SK-N-SH treated with all-trans-retinoic acid at 6 μM for 48 hours (cell line): Measurements from ENCODE around the gene FOXK1.

Experiments
- ATAC-seq: fragments of 200-7000 bp; cut with Tn5 transposase; 3 replicates; pipeline ENCODE4 v1.9.1; 2020; ENCODE audit warnings: mild to moderate bottlenecking, moderate library complexity
- ARNTL ChIP-seq: fragments of 450-650 bp; formaldehyde crosslinking; IDR thresholded peaks from 2 replicates; pipeline ENCODE4 v1.5.0; 2020; ENCODE audit warnings: low read depth, mild to moderate bottlenecking, moderate library complexity, borderline replicate concordance
- BACH2 ChIP-seq: fragments of 250-450 bp; sonication (Bioruptor Pico); IDR thresholded peaks from 2 replicates; pipeline ENCODE4 v1.9.0; 2021; ENCODE audit warnings: mild to moderate bottlenecking, borderline replicate concordance
- CREB5 ChIP-seq: fragments of 250-450 bp; sonication (Bioruptor Pico); IDR thresholded peaks from 2 replicates; pipeline ENCODE4 v1.5.1; 2020; ENCODE audit warnings: low read depth, mild to moderate bottlenecking, moderate library complexity
- CSRNP3 ChIP-seq: fragments of 250-450 bp; sonication (Bioruptor Pico); IDR thresholded peaks from 2 replicates; pipeline ENCODE4 v1.5.1; 2021; ENCODE audit warnings: mild to moderate bottlenecking, moderate library complexity
- ESRRG ChIP-seq: fragments of 250-450 bp; sonication (Bioruptor Pico); IDR thresholded peaks from 2 replicates; pipeline ENCODE4 v1.6.1; 2021; ENCODE audit warnings: mild to moderate bottlenecking
- GLIS3 ChIP-seq: fragments of 250-450 bp; sonication (Bioruptor Pico); IDR thresholded peaks from 2 replicates; pipeline ENCODE4 v1.5.0; 2020; ENCODE audit warnings: mild to moderate bottlenecking, moderate library complexity
- OSR1 ChIP-seq: fragments of 250-450 bp; sonication (Bioruptor Pico); IDR thresholded peaks from 2 replicates; pipeline ENCODE4 v1.8.0; 2022; ENCODE audit warnings: moderate library complexity, mild to moderate bottlenecking, inconsistent platforms
- POU6F1 ChIP-seq: fragments of 250-450 bp; sonication (Bioruptor Pico); IDR thresholded peaks from 2 replicates; pipeline ENCODE4 v1.8.0; 2021; ENCODE audit warnings: low read depth, mild to moderate bottlenecking, moderate library complexity, borderline replicate concordance
- PPARA ChIP-seq: fragments of 250-450 bp; sonication (Bioruptor Pico); IDR thresholded peaks from 2 replicates; pipeline ENCODE4 v1.5.0; 2020; ENCODE audit warnings: mild to moderate bottlenecking, borderline replicate concordance
- SNAI2 ChIP-seq: fragments of 250-450 bp; sonication (Bioruptor Pico); IDR thresholded peaks from 2 replicates; pipeline ENCODE4 v1.5.0; 2020; ENCODE audit warnings: mild to moderate bottlenecking, moderate library complexity
- TCF4 ChIP-seq: fragments of 250-450 bp; sonication (Bioruptor Pico); IDR thresholded peaks from 2 replicates; pipeline ENCODE4 v1.8.0; 2021; ENCODE audit warnings: mild to moderate bottlenecking, moderate library complexity, borderline replicate concordance
- TSHZ2 ChIP-seq: fragments of 250-450 bp; sonication (Bioruptor Pico); IDR thresholded peaks from 2 replicates; pipeline ENCODE4 v1.5.0; 2020; ENCODE audit warnings: mild to moderate bottlenecking, moderate library complexity
- ZC3H10 ChIP-seq: fragments of 250-450 bp; sonication (Bioruptor Pico); IDR thresholded peaks from 2 replicates; pipeline ENCODE4 v1.5.1; 2021; ENCODE audit warnings: mild to moderate bottlenecking, moderate library complexity
- ZFP3 ChIP-seq: fragments of 250-450 bp; sonication (Bioruptor Pico); IDR thresholded peaks from 2 replicates; pipeline ENCODE4 v1.5.0; 2020; ENCODE audit warnings: mild to moderate bottlenecking, moderate library complexity
- ZFP30 ChIP-seq: fragments of 450-650 bp; formaldehyde crosslinking; IDR thresholded peaks from 2 replicates; pipeline ENCODE4 v1.5.0; 2022; ENCODE audit warnings: mild to moderate bottlenecking, moderate library complexity
- ZNF565 ChIP-seq: fragments of 450-650 bp; formaldehyde crosslinking; conservative IDR thresholded peaks from 2 replicates; pipeline ENCODE4 v1.5.0; 2020; ENCODE audit warnings: low read depth, mild to moderate bottlenecking, moderate library complexity
- ZNF70 ChIP-seq: fragments of 450-650 bp; formaldehyde crosslinking; IDR thresholded peaks from 2 replicates; pipeline ENCODE4 v1.5.0; 2020; ENCODE audit warnings: mild to moderate bottlenecking, moderate library complexity
- ZNF8 ChIP-seq: fragments of 450-650 bp; formaldehyde crosslinking; IDR thresholded peaks from 2 replicates; pipeline ENCODE4 v1.5.0; 2020; ENCODE audit warnings: mild to moderate bottlenecking, moderate library complexity

The FOXK1 gene

GRCh38 chr7:4657640-4658417, 24.3 kb upstream of the FOXK1 start (continued):
- TF ChIP-seq TSHZ2 (CRISPR knock-in tag) (no peak), ZNF565 (CRISPR knock-in tag) (no peak), OSR1 (CRISPR knock-in tag) (no peak), ESRRG (CRISPR knock-in tag) (no peak)
- TF ChIP-seq, all 23 proteins: peak for 0

- no peak for ATAC-seq
- TF ChIP-seq TCF4 (CRISPR knock-in tag) (no peak), PPARA (no peak), ZNF70 (CRISPR knock-in tag) (no peak), POU6F1 (CRISPR knock-in tag) (no peak), OSR1 (CRISPR knock-in tag) (no peak), CREB5 (CRISPR knock-in tag) (no peak), ARNTL (CRISPR knock-in tag) (no peak), ZC3H10 (CRISPR knock-in tag) (no peak), BACH2 (CRISPR knock-in tag) (no peak), ZFP30 (CRISPR knock-in tag) (no peak)
- TF ChIP-seq, all 23 proteins: peak for 0
Observed at GRCh38 chr7:4659551-4660286, 22.4 kb upstream of the FOXK1 start.

GRCh38 chr7:4661871-4662270, 20.2 kb upstream of the FOXK1 start:
- ATAC-seq, result no peak
- TF ChIP-seq SNAI2 (CRISPR knock-in tag) (no peak), TCF4 (CRISPR knock-in tag) (no peak), TSHZ2 (CRISPR knock-in tag) (no peak), ZNF8 (no peak), ZFP3 (no peak)

- TF ChIP-seq TCF4 (CRISPR knock-in tag) (no peak), PPARA (no peak), ZNF70 (CRISPR knock-in tag) (no peak), ARNTL (CRISPR knock-in tag) (no peak), GLIS3 (CRISPR knock-in tag) (no peak), CSRNP3 (CRISPR knock-in tag) (no peak), OSR1 (CRISPR knock-in tag) (no peak), ZNF565 (CRISPR knock-in tag) (no peak)
Observed at GRCh38 chr7:4663239-4664018, 18.7 kb upstream of the FOXK1 start.

More at GRCh38 chr7:4663239-4664018, 18.7 kb upstream of the FOXK1 start:
- ATAC-seq, result no peak
